GM21515 (cell line): ENCODE measurements around the gene SLC22A5.
"Not testable (repeated sequence)": the region's sequence is repeated elsewhere in the genome, so short reads cannot be mapped to it uniquely, and the experiment has no call there.

Source experiments
- ATAC-seq: cut with Tn5 transposase; IDR thresholded peaks from one replicate; pipeline ENCODE4 v1.9.1; 2021; ENCODE audit not compliant: unreplicated experiment

SLC22A5 gene

GRCh38 chr5:132411304-132412013 is 41.9 kb downstream of the SLC22A5 start:
- no peak for ATAC-seq

GRCh38 chr5:132413567-132413966 is 44.1 kb downstream of the SLC22A5 start:
- no peak for ATAC-seq

GRCh38 chr5:132414634-132415378 is 45.3 kb downstream of the SLC22A5 start:
- ATAC-seq, result no peak

GRCh38 chr5:132415516-132415915 is 46.0 kb downstream of the SLC22A5 start:
- not testable (repeated sequence) for ATAC-seq

GRCh38 chr5:132416306-132417009 is 46.9 kb downstream of the SLC22A5 start:
- no peak for ATAC-seq

GRCh38 chr5:132417010-132417439 is 47.5 kb downstream of the SLC22A5 start:
- no peak for ATAC-seq

- no peak for ATAC-seq
Observed at GRCh38 chr5:132417461-132417860, 48.0 kb downstream of the SLC22A5 start.

GRCh38 chr5:132417889-132418485 is 48.5 kb downstream of the SLC22A5 start:
- ATAC-seq, result no peak

GRCh38 chr5:132418881-132419280 is 49.4 kb downstream of the SLC22A5 start:
- ATAC-seq, result no peak

- ATAC-seq, result no peak
Observed at GRCh38 chr5:132419502-132420468, 50.3 kb downstream of the SLC22A5 start.

GRCh38 chr5:132420706-132421272 is 51.3 kb downstream of the SLC22A5 start:
- peak; percentile 27 for ATAC-seq

- no peak for ATAC-seq
Observed at GRCh38 chr5:132421462-132421861, 52.0 kb downstream of the SLC22A5 start.

GRCh38 chr5:132422720-132423437 is 53.4 kb downstream of the SLC22A5 start:
- ATAC-seq, result peak; percentile 41

GRCh38 chr5:132423438-132423898 is 54.0 kb downstream of the SLC22A5 start:
- no peak for ATAC-seq

GRCh38 chr5:132424167-132424880 is 54.8 kb downstream of the SLC22A5 start:
- ATAC-seq, result no peak

- ATAC-seq, result peak; percentile 44
Observed at GRCh38 chr5:132425009-132425937, 55.8 kb downstream of the SLC22A5 start.

GRCh38 chr5:132425975-132426524 is 56.5 kb downstream of the SLC22A5 start:
- peak; percentile 4 for ATAC-seq
